HepG2 (cell line): ENCODE data around the gene ANTKMT. TPM values are rescaled to one million over a fixed set of nuclear protein-coding genes. Genes with fewer than 3 reads are reported as not detected.

Experiments
- CENPBD1 ChIP-seq: sonication (generic); formaldehyde crosslinking; IDR thresholded peaks from 2 replicates; pipeline ENCODE4 v1.8.0; 2022; ENCODE audit warnings: missing genetic modification reagents, low read depth, mild to moderate bottlenecking, borderline replicate concordance
- DZIP1 ChIP-seq: sonication (generic); formaldehyde crosslinking; IDR thresholded peaks from 2 replicates; pipeline ENCODE4 v1.5.0; 2020; ENCODE audit warnings: mild to moderate bottlenecking, missing genetic modification reagents
- FIP1L1 ChIP-seq: fragments of 200-400 bp; formaldehyde crosslinking; IDR thresholded peaks from 2 replicates; pipeline ENCODE4 v1.6.1; 2018; ENCODE audit warnings: low read depth, mild to moderate bottlenecking, low read length, moderate library complexity, borderline replicate concordance; ENCODE audit not compliant: insufficient read depth
- GTF2F1 ChIP-seq: fragments of 150-350 bp; IDR thresholded peaks from 2 replicates; pipeline ENCODE4 v1.6.1; 2014; ENCODE audit warnings: low read length
- IKZF5 ChIP-seq: IDR thresholded peaks from 2 replicates; pipeline ENCODE4 v1.6.1; 2018; ENCODE audit warnings: missing genetic modification reagents, mild to moderate bottlenecking, missing compliant biosample characterization
- MAF1 ChIP-seq: sonication (generic); formaldehyde crosslinking; IDR thresholded peaks from 2 replicates; pipeline ENCODE4 v1.5.0; 2020; ENCODE audit warnings: missing genetic modification reagents, borderline replicate concordance
- MED8 ChIP-seq: sonication (generic); formaldehyde crosslinking; IDR thresholded peaks from 2 replicates; pipeline ENCODE4 v1.8.1; 2023; ENCODE audit warnings: mild to moderate bottlenecking, missing genetic modification reagents; ENCODE audit not compliant: insufficient replicate concordance
- NFE2 ChIP-seq: sonication (generic); formaldehyde crosslinking; IDR thresholded peaks from 2 replicates; pipeline ENCODE4 v1.4.0; 2020; ENCODE audit warnings: missing genetic modification reagents
- PAF1 ChIP-seq: IDR thresholded peaks from 2 replicates; pipeline ENCODE4 v1.6.1; 2016; ENCODE audit warnings: missing genetic modification reagents, missing compliant biosample characterization
- PHF20 ChIP-seq: sonication (generic); formaldehyde crosslinking; IDR thresholded peaks from 2 replicates; pipeline ENCODE4 v1.5.0; 2020; ENCODE audit warnings: mild to moderate bottlenecking, missing genetic modification reagents
- POLR2A ChIP-seq, 2 experiments: IDR thresholded peaks; 2 replicates each; pipeline ENCODE4 v1.6.1; 2011; ENCODE audit warnings: low read depth in 2 of 2, low read length in 2 of 2, mild to moderate bottlenecking in 1 of 2, moderate library complexity in 1 of 2; ENCODE audit not compliant: insufficient read depth in 1 of 2
- PPARG ChIP-seq: conservative IDR thresholded peaks from 2 replicates; pipeline ENCODE4 v1.6.1; 2016; ENCODE audit warnings: missing biosample characterization, missing genetic modification reagents
- RBM22 ChIP-seq: fragments of 200-400 bp; formaldehyde crosslinking; optimal IDR thresholded peaks from 2 replicates; pipeline ENCODE3; 2017; ENCODE audit warnings: mild to moderate bottlenecking, low read length, moderate library complexity
- SIN3B ChIP-seq: fragments of 150-350 bp; IDR thresholded peaks from 2 replicates; pipeline ENCODE4 v1.6.1; 2014; ENCODE audit warnings: low read length
- SOX6 ChIP-seq, 2 experiments: fragments of 450-650 bp in 1 of 2; sonication (generic) in 1 of 2; formaldehyde crosslinking in 1 of 2; IDR thresholded peaks; 2 replicates each; pipeline versions ENCODE4 v1.4.0 to v1.6.1; 2017 to 2020; ENCODE audit warnings: antibody characterized with exemption in 1 of 2, mild to moderate bottlenecking in 1 of 2, missing genetic modification reagents in 1 of 2
- SRY ChIP-seq: sonication (generic); formaldehyde crosslinking; IDR thresholded peaks from 2 replicates; pipeline ENCODE4 v1.8.0; 2022; ENCODE audit warnings: mild to moderate bottlenecking, missing genetic modification reagents
- TARDBP ChIP-seq: sonication (generic); formaldehyde crosslinking; IDR thresholded peaks from 2 replicates; pipeline ENCODE4 v1.8.0; 2022; ENCODE audit warnings: mild to moderate bottlenecking, missing genetic modification reagents
- TERF1 ChIP-seq: sonication (generic); formaldehyde crosslinking; IDR thresholded peaks from 2 replicates; pipeline ENCODE4 v1.8.0; 2022; ENCODE audit warnings: mild to moderate bottlenecking, missing genetic modification reagents, moderate library complexity
- ZFYVE20 ChIP-seq: sonication (generic); formaldehyde crosslinking; IDR thresholded peaks from 2 replicates; pipeline ENCODE4 v1.8.0; 2023; ENCODE audit warnings: low read depth, mild to moderate bottlenecking, moderate library complexity, missing genetic modification reagents, borderline replicate concordance
- ZNF207 ChIP-seq: fragments of 450-650 bp; IDR thresholded peaks from 2 replicates; pipeline ENCODE4 v1.6.1; 2016; ENCODE audit warnings: antibody characterized with exemption, borderline replicate concordance
- ZNF253 ChIP-seq: sonication (generic); formaldehyde crosslinking; IDR thresholded peaks from 2 replicates; pipeline ENCODE4 v1.8.0; 2022; ENCODE audit warnings: mild to moderate bottlenecking, missing genetic modification reagents, borderline replicate concordance
- ZNF441 ChIP-seq: sonication (generic); formaldehyde crosslinking; IDR thresholded peaks from 2 replicates; pipeline ENCODE4 v1.7.0; 2021; ENCODE audit warnings: missing genetic modification reagents, borderline replicate concordance
- ZNF660 ChIP-seq: sonication (generic); formaldehyde crosslinking; IDR thresholded peaks from 2 replicates; pipeline ENCODE4 v1.5.1; 2020; ENCODE audit warnings: mild to moderate bottlenecking, low read depth, missing genetic modification reagents, borderline replicate concordance
- ZNF713 ChIP-seq: sonication (generic); formaldehyde crosslinking; IDR thresholded peaks from 2 replicates; pipeline ENCODE4 v1.4.0; 2020; ENCODE audit warnings: mild to moderate bottlenecking, missing genetic modification reagents
- polyA plus RNA-seq, 8 experiments: library from polyadenylated mRNA; depleted of rRNA in 3 of 8; stranded (reverse) in 7 of 8; unstranded in 1 of 8; fragments of >200 nt; fragmentation: Illumina TruSeq in 4 of 8; extraction: Trizol in 4 of 8; gene quantifications; 2 replicates each; pipeline versions ENCODE4 v1.2.1 to v1.2.3, GENCODE V29; 2011 to 2016; ENCODE audit warnings: low read depth in 4 of 8, missing spikeins in 1 of 8, mixed read lengths in 1 of 8; ENCODE audit not compliant: insufficient read depth in 1 of 8
- total RNA-seq, 5 experiments: library from RNA; depleted of rRNA; stranded (reverse); fragments of >200 nt; fragmentation: Illumina TruSeq; extraction: Trizol; gene quantifications; 2 replicates each; pipeline ENCODE4 v1.2.3, GENCODE V29; 2016; ENCODE audit warnings: low read depth in 1 of 5
- TF ChIP-seq, protein P1 (sequence below): sonication (generic); formaldehyde crosslinking; IDR thresholded peaks from 2 replicates; pipeline ENCODE4 v1.4.0; 2020; ENCODE audit warnings: mild to moderate bottlenecking, missing genetic modification reagents

The ANTKMT gene
- total and polyA plus RNA-seq, 2 of the 13 experiments (the other 11 are each of a cell fraction or from before 2014, with no cell fraction given) = 7.5 to 47.8 TPM

DNA sequence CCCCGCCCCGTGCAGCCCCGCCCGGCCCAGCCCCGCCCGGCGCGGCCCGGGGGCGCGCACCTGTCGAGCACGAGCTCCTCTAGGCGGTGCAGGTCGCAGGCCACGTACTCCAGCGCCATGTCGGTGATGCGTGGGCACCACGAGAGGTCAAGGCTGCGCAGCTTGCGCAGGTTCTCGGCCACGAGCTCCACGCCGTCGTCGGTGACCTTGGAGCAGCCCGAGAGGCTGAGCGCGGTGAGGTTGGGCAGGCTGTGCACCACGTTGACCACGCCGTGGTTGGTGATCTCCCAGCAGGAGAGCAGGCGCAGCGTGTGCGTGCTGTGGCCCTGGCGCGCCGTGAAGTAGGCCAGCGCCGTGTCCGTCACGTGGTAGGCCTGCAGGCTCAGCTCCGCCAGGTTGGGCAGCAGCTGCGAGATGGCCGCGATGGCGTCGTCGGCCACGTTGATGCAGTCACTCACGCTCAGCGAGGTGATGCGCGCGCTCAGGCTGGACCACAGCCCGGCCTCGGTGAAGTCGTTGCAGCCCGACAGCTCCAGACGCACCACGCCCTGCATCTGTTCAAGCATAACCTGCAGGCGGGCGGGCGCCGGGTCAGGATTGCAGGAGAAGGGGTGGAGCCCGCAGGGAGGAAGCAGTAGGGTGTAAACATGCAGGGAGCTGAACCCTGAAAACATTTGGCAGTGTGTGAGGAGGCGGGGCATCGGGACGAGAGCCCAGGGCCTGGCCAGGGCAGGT is 25.4 kb upstream of the ANTKMT start (continued):
- TF ChIP-seq IKZF5 (CRISPR knock-in tag) = no peak
- no peak for TF ChIP-seq SIN3B
- no peak for TF ChIP-seq PAF1 (CRISPR knock-in tag)
- TF ChIP-seq, protein P1, sequence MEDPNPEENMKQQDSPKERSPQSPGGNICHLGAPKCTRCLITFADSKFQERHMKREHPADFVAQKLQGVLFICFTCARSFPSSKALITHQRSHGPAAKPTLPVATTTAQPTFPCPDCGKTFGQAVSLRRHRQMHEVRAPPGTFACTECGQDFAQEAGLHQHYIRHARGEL = no peak; the same call in none of the 2 replicates
- TF ChIP-seq PHF20 (CRISPR knock-in tag) = 0 out of 2 replicates have a peak, but pooled peaks have one; percentile 26
- no peak for TF ChIP-seq DZIP1 (CRISPR knock-in tag)
- TF ChIP-seq GTF2F1 = no peak
- no peak for TF ChIP-seq MED8 (CRISPR knock-in tag)
- TF ChIP-seq TARDBP = no peak
- 0 out of 2 replicates have a peak, but pooled peaks have one; percentile 65 for TF ChIP-seq ZNF660 (CRISPR knock-in tag)
- no peak for TF ChIP-seq ZNF207
- no peak for TF ChIP-seq MAF1 (CRISPR knock-in tag)
- peak; percentile 74; the same call in 1 of the 2 replicates for TF ChIP-seq TERF1 (CRISPR knock-in tag)
- TF ChIP-seq PPARG (CRISPR knock-in tag) = no peak
- no peak for TF ChIP-seq SOX6 (IDR thresholded peaks at IDR 0.05)
- 0 out of 2 replicates have a peak, but pooled peaks have one; percentile 29 for TF ChIP-seq SOX6 (CRISPR knock-in tag; IDR thresholded peaks at IDR 0.05)
- TF ChIP-seq ZNF253 (CRISPR knock-in tag) = peak; percentile 92; the same call in 1 of the 2 replicates
- 0 out of 4 replicates have a peak, but pooled peaks of 1 of the 2 experiments have one; percentile 49 for TF ChIP-seq POLR2A (IDR thresholded peaks at IDR 0.05; ENCODE audit: insufficient read depth in 1 of 2, low read depth in 2 of 2, low read length in 2 of 2)
- no peak for TF ChIP-seq FIP1L1
- no peak for TF ChIP-seq SRY
- TF ChIP-seq NFE2 (CRISPR knock-in tag) = no peak
- no peak for TF ChIP-seq ZNF713 (CRISPR knock-in tag)
- no peak for TF ChIP-seq CENPBD1
- TF ChIP-seq ZNF441 (CRISPR knock-in tag) = no peak
- no peak for TF ChIP-seq RBM22
- peak; percentile 85; the same call in 1 of the 2 replicates for TF ChIP-seq ZFYVE20
